22Rv1 (cell line): ENCODE measurements around the gene MMP23B.

Source experiments
- H3K27ac ChIP-seq: fragments of 450-650 bp; 2 replicates; pipeline ENCODE4 v1.5.1; 2017
- ZFX ChIP-seq: fragments of 450-650 bp; IDR thresholded peaks from 2 replicates; pipeline ENCODE4 v1.6.1; 2017; ENCODE audit warnings: antibody characterized with exemption, borderline replicate concordance
- TF ChIP-seq, protein P1 (sequence below): fragments of 450-650 bp; IDR thresholded peaks from 2 replicates; pipeline ENCODE4 v1.5.1; 2017; ENCODE audit warnings: mild to moderate bottlenecking

Gene MMP23B

DNA sequence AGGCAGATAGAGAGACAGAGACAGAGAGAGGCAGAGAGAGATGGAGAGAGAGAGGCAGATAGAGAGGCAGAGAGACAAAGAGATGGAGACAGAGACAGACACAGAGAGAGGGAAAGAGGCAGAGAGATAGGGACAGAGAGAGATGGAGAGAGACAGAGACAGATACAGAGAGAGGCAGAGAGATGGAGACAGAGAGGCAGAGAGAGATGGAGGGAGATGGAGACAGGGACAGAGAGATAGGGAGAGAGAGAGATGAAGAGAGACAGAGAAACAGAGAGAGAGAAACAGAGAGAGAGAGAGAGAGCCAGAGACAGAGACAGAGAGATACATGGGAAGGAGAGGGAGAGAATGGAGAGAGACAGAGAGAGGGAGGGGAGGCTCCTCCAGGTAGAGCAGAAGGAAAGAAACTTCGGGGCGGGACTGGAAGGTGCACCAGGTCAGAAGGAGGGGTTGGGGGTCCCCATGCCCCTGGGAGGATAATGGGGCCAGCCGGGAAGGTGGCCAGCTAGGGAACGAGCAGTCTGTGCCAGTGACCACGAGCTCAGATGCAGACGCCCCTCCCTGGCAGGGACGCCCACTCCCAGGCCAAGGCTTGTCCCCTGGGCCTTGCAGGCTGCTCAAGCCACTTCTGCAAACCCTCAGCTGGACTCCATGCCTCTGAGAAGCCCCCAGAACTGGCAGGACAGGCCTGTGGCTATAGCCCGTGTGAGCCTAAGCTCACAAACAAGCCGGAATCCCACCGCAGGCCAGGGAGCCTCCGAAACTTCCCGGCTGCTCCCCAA lies 35.3 kb upstream of the MMP23B start:
- H3K27ac ChIP-seq: no peak overlapping the region
- TF ChIP-seq ZFX: no peak
- TF ChIP-seq, protein P1, sequence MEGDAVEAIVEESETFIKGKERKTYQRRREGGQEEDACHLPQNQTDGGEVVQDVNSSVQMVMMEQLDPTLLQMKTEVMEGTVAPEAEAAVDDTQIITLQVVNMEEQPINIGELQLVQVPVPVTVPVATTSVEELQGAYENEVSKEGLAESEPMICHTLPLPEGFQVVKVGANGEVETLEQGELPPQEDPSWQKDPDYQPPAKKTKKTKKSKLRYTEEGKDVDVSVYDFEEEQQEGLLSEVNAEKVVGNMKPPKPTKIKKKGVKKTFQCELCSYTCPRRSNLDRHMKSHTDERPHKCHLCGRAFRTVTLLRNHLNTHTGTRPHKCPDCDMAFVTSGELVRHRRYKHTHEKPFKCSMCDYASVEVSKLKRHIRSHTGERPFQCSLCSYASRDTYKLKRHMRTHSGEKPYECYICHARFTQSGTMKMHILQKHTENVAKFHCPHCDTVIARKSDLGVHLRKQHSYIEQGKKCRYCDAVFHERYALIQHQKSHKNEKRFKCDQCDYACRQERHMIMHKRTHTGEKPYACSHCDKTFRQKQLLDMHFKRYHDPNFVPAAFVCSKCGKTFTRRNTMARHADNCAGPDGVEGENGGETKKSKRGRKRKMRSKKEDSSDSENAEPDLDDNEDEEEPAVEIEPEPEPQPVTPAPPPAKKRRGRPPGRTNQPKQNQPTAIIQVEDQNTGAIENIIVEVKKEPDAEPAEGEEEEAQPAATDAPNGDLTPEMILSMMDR: no peak

DNA sequence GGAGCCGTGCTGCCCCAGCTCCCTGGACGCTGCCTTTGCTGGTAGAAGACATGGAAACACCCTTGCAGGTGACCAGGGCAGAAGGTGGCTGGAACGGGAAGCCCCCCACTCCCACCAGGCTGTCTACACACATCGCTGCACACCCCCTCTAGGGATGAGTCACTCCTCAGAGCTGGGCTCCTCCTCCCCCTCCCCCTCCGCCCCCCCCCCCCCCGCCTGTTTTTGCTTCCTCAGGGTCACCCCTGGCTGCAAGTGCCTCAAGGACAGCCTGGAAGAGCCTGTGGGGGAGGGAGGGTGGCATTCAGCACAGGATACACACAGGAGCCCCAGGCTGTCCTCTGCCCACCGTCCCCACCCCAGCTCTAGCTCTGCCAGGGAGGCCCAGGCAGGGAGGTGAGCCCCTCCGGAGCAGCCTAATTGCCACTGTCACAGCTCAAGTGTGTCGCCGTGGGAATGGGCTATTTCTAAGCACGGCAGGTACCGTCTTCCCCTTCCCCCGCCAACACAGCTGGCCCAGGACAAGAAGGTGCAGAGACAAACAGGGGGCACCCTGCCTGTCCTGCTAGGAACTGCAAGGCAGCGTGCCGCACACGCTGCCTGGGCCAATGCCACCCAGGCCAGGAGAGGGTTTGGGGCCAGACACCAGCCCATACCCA lies 34.6 kb upstream of the MMP23B start:
- no peak overlapping the region for H3K27ac ChIP-seq
- TF ChIP-seq, protein P1: peak; percentile 29
- TF ChIP-seq ZFX: no peak

DNA sequence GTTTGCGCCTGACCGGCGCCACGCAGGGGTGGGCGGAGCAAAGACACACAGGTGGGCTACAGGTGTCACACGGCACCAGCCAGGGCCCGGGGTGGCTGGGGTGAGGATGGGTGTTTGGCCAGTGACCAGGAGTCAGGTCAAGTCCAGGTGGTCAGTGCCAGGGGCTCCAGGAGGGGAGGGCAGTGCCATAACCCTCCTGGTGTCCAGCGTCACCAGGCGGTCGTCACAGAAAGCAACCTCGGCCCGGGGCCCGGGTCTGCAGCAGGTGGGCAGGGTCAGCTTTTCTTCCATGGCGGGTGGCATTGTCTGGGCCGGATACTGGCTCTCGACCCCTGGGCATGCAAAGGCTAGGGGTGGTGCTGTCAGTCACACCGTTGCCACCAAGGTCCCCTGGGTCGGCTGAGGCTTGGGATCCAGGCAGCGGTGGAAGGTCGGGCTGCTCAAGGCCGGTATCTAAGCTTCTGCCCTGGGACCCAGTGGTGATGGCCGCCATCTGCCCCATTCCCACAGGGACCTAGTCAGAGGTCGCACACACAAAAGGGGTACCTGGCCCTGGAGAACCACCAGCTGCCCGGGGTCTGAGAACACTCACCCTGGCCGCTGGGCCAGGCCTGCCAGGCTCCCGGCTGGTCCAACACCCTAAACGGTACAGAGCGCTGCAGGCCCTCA lies 33.8 kb upstream of the MMP23B start:
- TF ChIP-seq ZFX: no peak
- TF ChIP-seq, protein P1: no peak
- H3K27ac ChIP-seq: no peak overlapping the region

DNA sequence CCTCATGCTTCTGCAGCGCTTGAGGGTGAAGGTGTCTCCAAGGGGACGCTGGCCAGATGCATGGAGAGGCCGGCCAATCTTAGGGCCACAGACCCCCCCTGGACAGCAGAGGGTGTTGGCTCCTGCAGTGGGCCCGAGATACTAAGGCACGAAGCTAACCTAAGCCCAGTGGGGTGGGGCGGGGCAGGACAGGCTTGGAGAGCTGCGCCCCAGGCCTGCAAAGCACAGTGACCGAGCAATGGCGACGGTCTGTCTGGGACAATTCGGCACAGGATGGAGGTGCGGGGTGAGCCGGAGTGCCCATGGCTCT lies 33.3 kb upstream of the MMP23B start:
- TF ChIP-seq, protein P1: no peak
- TF ChIP-seq ZFX: no peak
- no peak overlapping the region for H3K27ac ChIP-seq

DNA sequence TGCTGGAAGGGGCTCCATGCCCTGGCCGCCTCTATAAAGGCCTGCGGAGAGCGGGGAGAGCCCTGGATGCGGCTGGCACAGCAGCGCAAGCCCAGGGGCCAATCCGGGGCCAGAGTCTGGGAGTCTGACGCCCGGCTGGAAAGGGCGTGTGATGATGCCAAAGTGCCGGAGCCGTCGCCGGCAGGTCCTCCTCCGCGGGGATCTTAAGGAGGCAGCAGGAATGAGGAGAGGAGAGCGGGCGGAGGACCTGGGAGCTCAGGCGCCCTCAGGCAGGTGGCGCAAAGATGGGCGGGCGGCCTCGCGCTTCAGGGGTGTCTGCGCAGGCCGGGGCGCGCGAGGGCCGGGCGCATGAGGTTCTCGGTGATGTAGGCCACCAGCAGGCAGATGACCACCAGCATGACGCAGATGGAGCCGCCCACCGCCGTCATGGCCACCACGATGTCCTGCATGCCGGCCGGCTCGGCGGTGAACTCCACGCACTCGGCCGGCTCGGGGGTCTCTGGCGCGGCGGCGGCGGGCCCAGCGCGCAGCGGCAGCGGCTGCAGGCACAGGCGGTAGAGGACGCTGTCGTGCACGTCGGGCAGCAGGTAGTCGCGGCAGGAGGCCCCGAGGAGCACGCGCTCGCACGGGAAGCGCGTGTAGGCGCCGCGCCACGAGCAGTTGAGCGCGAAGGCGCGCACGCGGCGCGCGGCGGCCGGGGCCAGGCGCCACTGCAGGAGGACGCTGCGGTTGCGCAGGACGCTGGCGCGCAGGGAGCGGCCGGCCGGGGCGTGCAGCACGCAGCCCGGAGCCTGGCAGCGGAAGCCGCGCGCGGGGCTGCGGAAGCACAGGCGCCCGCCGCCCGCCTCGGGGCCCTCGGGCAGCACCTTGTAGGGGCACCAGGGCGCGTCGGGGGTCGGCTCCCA lies 32.7 kb upstream of the MMP23B start:
- TF ChIP-seq, protein P1: peak; percentile 51
- TF ChIP-seq ZFX: no peak
- H3K27ac ChIP-seq: 0 out of 2 replicates have a peak overlapping the region, but pooled peaks have one; percentile 17

DNA sequence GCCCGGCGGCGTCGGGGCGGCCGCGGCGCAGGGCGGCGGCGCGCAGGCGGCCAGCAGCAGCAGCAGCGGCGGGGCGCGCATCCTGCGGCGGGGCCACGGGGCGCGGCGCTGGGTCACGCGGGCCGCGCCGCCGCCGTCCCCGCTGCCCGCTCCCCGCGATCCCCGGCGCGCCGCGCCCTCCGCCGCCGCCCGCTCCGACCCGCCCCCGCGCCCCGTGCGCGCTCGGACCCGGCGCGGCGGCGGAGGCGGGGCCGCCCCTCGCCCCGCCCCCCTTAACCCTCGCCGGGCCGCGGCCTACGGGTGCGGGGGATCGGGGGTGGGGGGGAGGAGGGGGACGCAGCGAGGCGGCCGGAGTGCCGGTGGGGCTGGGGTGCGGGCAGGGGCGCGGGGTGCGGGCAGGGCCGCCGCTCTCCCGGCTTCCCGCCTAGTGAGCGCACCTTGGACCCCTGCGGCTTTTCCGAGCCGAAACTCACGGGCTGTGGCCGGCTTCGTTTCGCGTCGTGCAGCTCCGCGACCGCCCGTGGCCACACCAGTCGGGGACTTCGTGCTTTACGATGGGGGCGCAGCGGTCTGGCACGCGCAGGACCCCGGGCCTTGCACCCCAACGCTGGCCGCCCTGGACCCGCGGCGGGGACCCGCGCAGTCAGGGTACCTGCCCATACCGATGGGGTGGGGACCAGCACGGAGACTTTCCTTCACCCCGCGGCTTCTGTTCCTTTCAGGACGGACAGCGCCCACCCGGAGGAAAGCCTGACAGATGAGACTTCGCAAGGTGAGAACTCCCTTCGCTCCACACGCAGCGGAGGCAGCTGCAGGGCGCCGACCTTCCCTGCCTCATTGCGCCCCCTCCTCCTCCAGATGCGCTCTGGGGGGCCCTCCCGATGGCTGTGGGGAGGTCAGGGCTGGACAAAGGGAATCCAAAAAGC lies 31.8 kb upstream of the MMP23B start, which contains the start of gene FNDC10:
Gene FNDC10, minus strand, starts transcription at position 201 of the 926 bp plus-strand sequence. Its CDS starts 120 bp downstream, at position 81.
- 0 out of 2 replicates have a peak within 1 kb of the TSS, but pooled peaks have one; percentile 17 for H3K27ac ChIP-seq
- TF ChIP-seq, protein P1: no peak
- TF ChIP-seq ZFX: no peak
